ENCODE data around the gene SMURF2. TPM values are rescaled to one million over a fixed set of nuclear protein-coding genes. Genes with fewer than 3 reads are reported as not detected.

SMURF2 gene
- total and polyA plus RNA-seq, 2 of the 4 experiments (the other 2 are of a cell fraction): 131 to 774 TPM

GRCh38 chr17:64508683-64509082 is 153.4 kb downstream of the SMURF2 start:
- H3K9me1 ChIP-seq (ENCODE audit: insufficient read depth, low read length): peaks cover 4% of the 10 kb centered on the region; the same call in 1 of the 2 replicates
- peak overlapping the region; percentile 94; the same call in 1 of the 2 replicates for H3K4me2 ChIP-seq (ENCODE audit: low read depth, low read length)
- no peak overlapping the region for H3K4ac ChIP-seq (ENCODE audit: low read depth, low read length)
- H4K8ac ChIP-seq (ENCODE audit: low read depth in 2 of 2, low read length in 2 of 2): no peak overlapping the region
- no peak overlapping the region for H3K56ac ChIP-seq (ENCODE audit: extremely low read depth, insufficient read depth, low read length)
- H3K23ac ChIP-seq (ENCODE audit: low read depth, low read length): peak overlapping the region; percentile 72; the same call in 1 of the 2 replicates
- no peak overlapping the region for H3K9ac ChIP-seq (ENCODE audit: low read depth, low read length)
- in situ Hi-C loops (cut with MboI; ENCODE audit: low sequenced_read_pairs) (no loop called here), dilution Hi-C loops (cut with HindIII; ENCODE audit: low sequenced_read_pairs, unreplicated experiment) (no loop called here), intact Hi-C loops (cut with micrococcal nuclease) (no loop called here)
- no peak overlapping the region for H4K91ac ChIP-seq (ENCODE audit: insufficient read depth, low read depth, low read length)
- H3K4me3 ChIP-seq (ENCODE audit: insufficient read depth, low read depth, low read length): no peak overlapping the region
- H2BK15ac ChIP-seq (ENCODE audit: low read depth, low read length): no peak overlapping the region
- H2BK120ac ChIP-seq (ENCODE audit: low read depth, low read length): no peak overlapping the region
- no peaks in the 10 kb centered on the region for H3K27me3 ChIP-seq (ENCODE audit: control insufficient read depth, insufficient read depth, low read length)
- no peak overlapping the region for H2AFZ ChIP-seq (replicated peaks; ENCODE audit: low read length, poor library complexity)
- no peak overlapping the region for H2BK20ac ChIP-seq (ENCODE audit: low read depth, low read length)
- no peak overlapping the region for H4K5ac ChIP-seq (ENCODE audit: low read depth, low read length)
- no peak overlapping the region for H3K18ac ChIP-seq (ENCODE audit: low read depth, low read length)
- CTCF ChIA-PET: no interaction called here
- no peaks in the 10 kb centered on the region for H3K9me3 ChIP-seq (ENCODE audit: control insufficient read depth, insufficient read depth, low read length)
- H4K20me1 ChIP-seq (ENCODE audit: insufficient read depth, low read length): peaks cover 48% of the 10 kb centered on the region
- no peaks in the 10 kb centered on the region; the same call in 1 of the 2 replicates for H3K4me1 ChIP-seq (ENCODE audit: control insufficient read depth, insufficient read depth, low read length)
- BruUV-seq (replicated peaks): no TSS peak
- POLR2A ChIA-PET (ENCODE audit: unreplicated experiment): no interaction called here
- TF ChIP-seq CHD1 (IDR thresholded peaks at IDR 0.05; ENCODE audit: low read depth, low read length): no peak
- no peak for TF ChIP-seq SMC3 (IDR thresholded peaks at IDR 0.05; ENCODE audit: low read depth, low read length)
- TF ChIP-seq RAD21 (IDR thresholded peaks at IDR 0.05; ENCODE audit: low read length): no peak
- no peak for TF ChIP-seq MAZ (IDR thresholded peaks at IDR 0.05; ENCODE audit: borderline replicate concordance, low read depth, low read length)
- no peak for TF ChIP-seq MAFK (IDR thresholded peaks at IDR 0.05; ENCODE audit: low read depth, low read length)
- TF ChIP-seq BHLHE40 (IDR thresholded peaks at IDR 0.05; ENCODE audit: low read depth, low read length): no peak
- no peak for TF ChIP-seq ELK1 (IDR thresholded peaks at IDR 0.05; ENCODE audit: borderline replicate concordance, low read depth, low read length)
- no peak for TF ChIP-seq FOS (IDR thresholded peaks at IDR 0.05; ENCODE audit: low read depth, low read length)
- no peak for TF ChIP-seq CEBPB (IDR thresholded peaks at IDR 0.05; ENCODE audit: low read depth, low read length)
- no peak for TF ChIP-seq RFX5 (IDR thresholded peaks at IDR 0.05; ENCODE audit: low read depth, low read length)
- no peak for TF ChIP-seq POLR2A (IDR thresholded peaks at IDR 0.05; ENCODE audit: low read depth, low read length)
- TF ChIP-seq RCOR1 (IDR thresholded peaks at IDR 0.05; ENCODE audit: insufficient replicate concordance, low read length): no peak
- TF ChIP-seq MXI1 (IDR thresholded peaks at IDR 0.05; ENCODE audit: borderline replicate concordance, low read depth, low read length): no peak
- no peak for TF ChIP-seq NFE2L2 (IDR thresholded peaks at IDR 0.05; ENCODE audit: low read depth, low read length)
- TF ChIP-seq USF2 (IDR thresholded peaks at IDR 0.05; ENCODE audit: low read depth, low read length): no peak
- TF ChIP-seq CTCF (conservative IDR thresholded peaks at IDR 0.05; ENCODE audit: low read depth, low read length): no peak
- no peak for ATAC-seq (ENCODE audit: low read depth)
- 83% methylated on average over 1 of the region's 2 CpGs; no CpG with 5 or more reads in 1 of the 2 experiments for WGBS, 2 experiments (ENCODE audit: extremely low coverage in 2 of 2, insufficient read length in 1 of 2)
- H3K79me1 ChIP-seq (ENCODE audit: low read depth in 1 of 2, low read length in 2 of 2): peaks cover 18 to 49% of the 10 kb centered on the region in 2 experiments
- no peak overlapping the region for H2AK5ac ChIP-seq (ENCODE audit: low read depth, low read length)
- H3K14ac ChIP-seq (replicated peaks; ENCODE audit: low read depth, low read length): no peak overlapping the region
- no peak for DNase-seq
- H3K27ac ChIP-seq (ENCODE audit: insufficient read depth, low read length): no peak overlapping the region
- no peak overlapping the region for H2BK5ac ChIP-seq (ENCODE audit: low read depth, low read length, poor library complexity, severe bottlenecking)
- no peak overlapping the region for H2AK9ac ChIP-seq (replicated peaks; ENCODE audit: low read depth, low read length, poor library complexity)
- H3K36me3 ChIP-seq (ENCODE audit: control insufficient read depth, insufficient read depth, low read length): peaks cover 24% of the 10 kb centered on the region

Measured in IMR-90 (cell line).